ENCODE data around the gene APOBEC3G.

- TF ChIP-seq EZH2 (IDR thresholded peaks at IDR 0.05; ENCODE audit: borderline replicate concordance, insufficient read depth, low read depth, low read length, poor library complexity, severe bottlenecking) = no peak
- no peak for TF ChIP-seq CTCF (IDR thresholded peaks at IDR 0.05)
Observed at GRCh38 chr22:39041908-39042307, 35.2 kb upstream of the APOBEC3G start.
